HEK293T (cell line): ENCODE results near the gene LRIG3.

Experiments
- BHLHE40 ChIP-seq: fragments of 450-650 bp; IDR thresholded peaks from 2 replicates; pipeline ENCODE4 v1.6.1; 2016; ENCODE audit warnings: mild to moderate bottlenecking, moderate library complexity, borderline replicate concordance
- CTBP1 ChIP-seq: fragments of 450-650 bp; IDR thresholded peaks from 2 replicates; pipeline ENCODE4 v1.6.1; 2016; ENCODE audit warnings: borderline replicate concordance
- FOXA1 ChIP-seq: fragments of 450-650 bp; IDR thresholded peaks from 2 replicates; pipeline ENCODE4 v1.6.1; 2016; ENCODE audit warnings: mild to moderate bottlenecking
- FOXK2 ChIP-seq: fragments of 450-650 bp; IDR thresholded peaks from 2 replicates; pipeline ENCODE4 v1.6.1; 2016; ENCODE audit warnings: mild to moderate bottlenecking
- HDGF ChIP-seq: fragments of 450-650 bp; IDR thresholded peaks from 2 replicates; pipeline ENCODE4 v1.6.1; 2017; ENCODE audit warnings: antibody characterized with exemption, borderline replicate concordance
- LEF1 ChIP-seq: fragments of 450-650 bp; IDR thresholded peaks from 2 replicates; pipeline ENCODE4 v1.6.1; 2017; ENCODE audit warnings: mild to moderate bottlenecking, borderline replicate concordance
- NFRKB ChIP-seq: fragments of 450-650 bp; IDR thresholded peaks from 2 replicates; pipeline ENCODE4 v1.6.1; 2016; ENCODE audit warnings: mild to moderate bottlenecking, moderate library complexity
- SP1 ChIP-seq: fragments of 450-650 bp; IDR thresholded peaks from 2 replicates; pipeline ENCODE4 v1.6.1; 2017
- SUZ12 ChIP-seq: fragments of 450-650 bp; IDR thresholded peaks from 2 replicates; pipeline ENCODE4 v1.6.1; 2016; ENCODE audit warnings: mild to moderate bottlenecking

DNA sequence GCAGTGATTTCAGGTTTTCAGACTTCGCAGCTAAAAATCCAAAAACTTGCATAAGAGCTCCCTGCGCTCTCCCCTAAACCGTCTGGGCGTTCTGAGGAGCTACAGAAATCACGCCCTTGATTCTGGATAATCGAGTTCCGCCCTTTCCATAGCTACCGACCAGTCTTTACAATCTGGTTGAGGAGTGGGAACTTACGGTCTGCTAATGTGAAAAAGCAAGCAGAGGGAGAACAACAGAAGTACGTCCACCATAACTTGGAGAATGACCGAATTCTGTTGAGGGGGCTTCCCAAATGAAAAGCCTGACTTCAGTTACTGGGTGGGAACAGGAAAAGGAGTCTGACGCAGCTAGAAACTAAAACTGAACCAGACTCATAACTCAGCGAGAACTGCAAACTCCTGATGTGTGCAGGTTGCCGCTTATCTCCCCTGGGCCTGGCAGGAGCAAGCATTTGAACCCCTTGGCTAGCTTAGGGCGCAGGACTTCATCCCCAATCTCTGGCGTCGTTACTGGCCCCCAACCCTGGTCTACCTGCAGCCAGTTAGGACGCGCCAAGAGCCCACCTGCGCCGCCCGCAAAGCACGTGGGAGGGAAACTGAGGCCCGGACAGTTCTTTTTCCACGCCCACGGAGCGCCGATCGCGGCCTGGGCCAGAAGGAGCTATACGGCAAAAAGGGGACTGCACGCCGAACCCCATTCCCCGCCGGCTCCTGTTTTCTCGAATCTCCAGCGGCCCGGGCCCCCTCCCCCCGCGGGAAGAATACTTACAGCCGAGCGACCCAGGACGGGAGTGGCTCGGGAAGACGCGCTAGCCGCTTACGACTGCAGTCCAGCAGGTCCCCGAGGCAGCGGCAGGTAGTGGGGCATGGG lies 838 bp downstream of the LRIG3 start:
- TF ChIP-seq SP1 (no peak), BHLHE40 (no peak), FOXA1 (no peak), CTBP1 (no peak), NFRKB (no peak), LEF1 (no peak), FOXK2 (no peak), HDGF (no peak), SUZ12 (no peak)
